Progenitor cell of endocrine pancreas (in vitro differentiated cells): ENCODE results near the gene TPRA1. TPM values are rescaled to one million over a fixed set of nuclear protein-coding genes. Genes with fewer than 3 reads are reported as not detected.
A peak's percentile ranks its signal among the peaks of the same experiment; 100 is the strongest.
"Not testable (repeated sequence)": the region's sequence is repeated elsewhere in the genome, so short reads cannot be mapped to it uniquely, and the experiment has no call there.

Experiments used
- DNase-seq: peaks from one replicate; pipeline ENCODE4 v3.0.0; 2021; ENCODE audit warnings: low spot score; ENCODE audit not compliant: unreplicated experiment
- H3K27ac Mint-ChIP-seq: 2 replicates; pipeline ENCODE4 v1.8.0; 2021; ENCODE audit warnings: mild to moderate bottlenecking, moderate library complexity, mixed read lengths
- H3K27me3 Mint-ChIP-seq: 2 replicates; pipeline ENCODE4 v1.8.0; 2021; ENCODE audit warnings: mixed read lengths
- H3K36me3 Mint-ChIP-seq: 2 replicates; pipeline ENCODE4 v1.8.0; 2022; ENCODE audit warnings: mixed read lengths; ENCODE audit not compliant: insufficient read depth
- H3K4me1 Mint-ChIP-seq: 2 replicates; pipeline ENCODE4 v1.8.0; 2021; ENCODE audit warnings: low read depth, mixed read lengths
- H3K4me3 Mint-ChIP-seq: 2 replicates; pipeline ENCODE4 v1.8.0; 2021; ENCODE audit warnings: low read depth, mild to moderate bottlenecking, moderate library complexity, mixed read lengths
- H3K9me3 Mint-ChIP-seq: 2 replicates; pipeline ENCODE4 v1.8.0; 2021; ENCODE audit warnings: low read depth, mixed read lengths
- total RNA-seq: library from RNA; stranded (reverse); gene quantifications from 2 replicates; pipeline ENCODE4 v1.2.1, GENCODE V29; 2021
- TF ChIP-seq, protein P1 (sequence below): fragments of 200-600 bp; sonication (generic); IDR thresholded peaks from one replicate; pipeline ENCODE4 v1.5.0; 2021; ENCODE audit warnings: antibody characterized with exemption, mild to moderate bottlenecking; ENCODE audit not compliant: unreplicated experiment

TPRA1 gene
- total RNA-seq, 1 donor from 2014 or later = 25.1 TPM

DNA sequence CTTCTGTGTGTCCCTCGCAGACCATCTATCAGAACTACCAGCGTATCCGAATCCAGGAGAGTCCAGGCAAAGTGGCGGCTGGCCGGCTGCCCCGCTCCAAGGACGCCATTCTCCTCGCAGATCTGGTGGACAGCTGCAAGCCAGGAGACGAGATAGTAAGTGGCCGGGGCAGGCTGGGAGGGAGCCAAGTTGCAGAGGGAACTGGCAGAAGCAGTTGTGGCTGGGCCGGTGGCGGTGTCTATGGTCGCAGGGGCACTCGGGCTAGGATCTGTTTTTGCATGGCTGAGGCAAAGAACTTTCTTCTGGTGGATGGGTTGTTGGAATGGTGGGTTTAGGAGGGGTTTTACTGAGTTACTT lies 17.8 kb upstream of the TPRA1 start:
- peak overlapping the region; percentile 78 for H3K27ac Mint-ChIP-seq
- H3K4me1 Mint-ChIP-seq = no peaks in the 10 kb centered on the region
- no peak for DNase-seq
- no peaks in the 10 kb centered on the region for H3K9me3 Mint-ChIP-seq
- no peaks in the 10 kb centered on the region for H3K27me3 Mint-ChIP-seq
- peaks cover 39% of the 10 kb centered on the region for H3K36me3 Mint-ChIP-seq
- TF ChIP-seq, protein P1, sequence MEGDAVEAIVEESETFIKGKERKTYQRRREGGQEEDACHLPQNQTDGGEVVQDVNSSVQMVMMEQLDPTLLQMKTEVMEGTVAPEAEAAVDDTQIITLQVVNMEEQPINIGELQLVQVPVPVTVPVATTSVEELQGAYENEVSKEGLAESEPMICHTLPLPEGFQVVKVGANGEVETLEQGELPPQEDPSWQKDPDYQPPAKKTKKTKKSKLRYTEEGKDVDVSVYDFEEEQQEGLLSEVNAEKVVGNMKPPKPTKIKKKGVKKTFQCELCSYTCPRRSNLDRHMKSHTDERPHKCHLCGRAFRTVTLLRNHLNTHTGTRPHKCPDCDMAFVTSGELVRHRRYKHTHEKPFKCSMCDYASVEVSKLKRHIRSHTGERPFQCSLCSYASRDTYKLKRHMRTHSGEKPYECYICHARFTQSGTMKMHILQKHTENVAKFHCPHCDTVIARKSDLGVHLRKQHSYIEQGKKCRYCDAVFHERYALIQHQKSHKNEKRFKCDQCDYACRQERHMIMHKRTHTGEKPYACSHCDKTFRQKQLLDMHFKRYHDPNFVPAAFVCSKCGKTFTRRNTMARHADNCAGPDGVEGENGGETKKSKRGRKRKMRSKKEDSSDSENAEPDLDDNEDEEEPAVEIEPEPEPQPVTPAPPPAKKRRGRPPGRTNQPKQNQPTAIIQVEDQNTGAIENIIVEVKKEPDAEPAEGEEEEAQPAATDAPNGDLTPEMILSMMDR = no peak
- no peak overlapping the region for H3K4me3 Mint-ChIP-seq

DNA sequence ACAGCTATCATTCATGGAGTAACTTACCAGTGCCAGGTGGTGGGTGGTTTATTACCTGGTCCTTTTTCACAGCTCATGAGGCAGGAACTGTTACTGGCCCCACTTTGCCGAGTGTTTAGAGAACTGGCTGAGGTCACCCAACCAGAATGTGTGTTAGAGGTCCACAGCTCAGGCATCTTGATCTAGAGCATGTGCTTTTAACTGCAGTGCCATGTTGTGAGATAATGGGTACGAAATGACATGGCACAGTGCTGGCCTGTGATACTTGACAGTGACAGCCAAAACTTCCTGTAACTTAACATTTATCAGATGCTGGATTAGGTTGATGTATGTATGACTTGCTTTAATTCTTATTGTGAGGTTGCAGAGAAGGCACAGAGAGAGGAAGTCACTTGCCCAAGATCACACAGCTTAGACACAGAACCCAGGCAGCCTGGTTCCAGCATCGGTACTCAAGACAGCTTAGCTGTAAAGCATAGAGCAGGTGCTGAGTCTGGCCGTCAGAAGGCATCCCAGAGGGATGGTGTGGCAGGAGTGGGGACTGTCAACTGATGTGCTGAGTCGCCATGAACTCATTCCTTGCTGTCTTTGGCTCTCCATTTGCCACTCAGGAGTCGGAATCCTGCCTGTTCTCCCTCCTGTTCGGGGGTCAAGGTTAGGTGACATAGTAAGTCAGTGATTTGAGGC lies 17.3 kb upstream of the TPRA1 start:
- H3K4me3 Mint-ChIP-seq = no peak overlapping the region
- peaks cover 39% of the 10 kb centered on the region for H3K36me3 Mint-ChIP-seq
- no peaks in the 10 kb centered on the region for H3K9me3 Mint-ChIP-seq
- H3K27me3 Mint-ChIP-seq = no peaks in the 10 kb centered on the region
- TF ChIP-seq, protein P1 = no peak
- H3K4me1 Mint-ChIP-seq = no peaks in the 10 kb centered on the region
- no peak for DNase-seq
- H3K27ac Mint-ChIP-seq = no peak overlapping the region

- Mint-ChIP-seq H3K4me3 (no peak overlapping the region), H3K4me1 (peaks cover 3% of the 10 kb centered on the region), H3K9me3 (no peaks in the 10 kb centered on the region), H3K27me3 (no peaks in the 10 kb centered on the region), H3K36me3 (peaks cover 40% of the 10 kb centered on the region), H3K27ac (no peak overlapping the region)
- TF ChIP-seq, protein P1 = no peak
- no peak for DNase-seq
Measured at GRCh38 chr3:127606981-127607595, 16.6 kb upstream of the TPRA1 start.

- H3K4me1 Mint-ChIP-seq = peaks cover 3% of the 10 kb centered on the region
- DNase-seq = no peak
- TF ChIP-seq, protein P1 = no peak
- H3K27ac Mint-ChIP-seq = no peak overlapping the region
- no peak overlapping the region for H3K4me3 Mint-ChIP-seq
- H3K27me3 Mint-ChIP-seq = no peaks in the 10 kb centered on the region
- peaks cover 41% of the 10 kb centered on the region for H3K36me3 Mint-ChIP-seq
- H3K9me3 Mint-ChIP-seq = no peaks in the 10 kb centered on the region
Measured at GRCh38 chr3:127606086-127606805, 15.7 kb upstream of the TPRA1 start.

- not testable (repeated sequence) for DNase-seq, H3K27ac Mint-ChIP-seq, H3K9me3 Mint-ChIP-seq, H3K27me3 Mint-ChIP-seq, H3K4me1 Mint-ChIP-seq, H3K4me3 Mint-ChIP-seq
- peaks cover 42% of the 10 kb centered on the region for H3K36me3 Mint-ChIP-seq
Measured at GRCh38 chr3:127605547-127605946, 15.0 kb upstream of the TPRA1 start.
